Mucosa of descending colon (tissue), 3 donors: Measurements from ENCODE around the gene ABCA8. TPM values are rescaled to one million over a fixed set of nuclear protein-coding genes. Genes with fewer than 3 reads are reported as not detected.

ENCODE experiments used
- ATAC-seq: fragments of 200-7000 bp; cut with Tn5 transposase; one replicate; pipeline ENCODE4 v1.9.1; 2020; ENCODE audit warnings: mild to moderate bottlenecking, moderate library complexity
- DNase-seq, 3 donors: peaks; one replicate each; pipeline ENCODE4 v3.0.0-alpha.2; 2020
- H3K36me3 ChIP-seq: fragments of 200-600 bp; one replicate; pipeline ENCODE4 v1.8.0; 2021; ENCODE audit warnings: low read depth, mild to moderate bottlenecking
- H3K4me1 ChIP-seq: fragments of 200-600 bp; one replicate; pipeline ENCODE4 v1.8.0; 2021; ENCODE audit warnings: low read depth, mild to moderate bottlenecking
- H3K4me3 ChIP-seq: fragments of 200-600 bp; one replicate; pipeline ENCODE4 v1.8.0; 2021; ENCODE audit warnings: mild to moderate bottlenecking
- H3K9me3 ChIP-seq: fragments of 200-600 bp; one replicate; pipeline ENCODE4 v1.8.0; 2021; ENCODE audit warnings: mild to moderate bottlenecking
- CTCF ChIP-seq: fragments of 200-600 bp; IDR thresholded peaks from one replicate; pipeline ENCODE4 v1.8.0; 2022; ENCODE audit warnings: antibody characterized with exemption, mild to moderate bottlenecking
- intact Hi-C, 2 donors: fragments of 100-400 bp; cut with DNase I in 1 of 2; cut with micrococcal nuclease in 1 of 2; formaldehyde crosslinking; loops; one replicate each; pipeline versions ENCODE4 v1.11.0 to v1.11.1; 2022; cut with DNase I, micrococcal nuclease
- total RNA-seq, 3 donors: library from RNA; stranded (reverse); fragmentation: NEBNext Ultra II Directional in 2 of 3; extraction: Animal tissue kit (Norgen Biotek cat#: 25700) in 2 of 3; gene quantifications; one replicate each; pipeline versions ENCODE4 v1.2.1 to v1.2.4, GENCODE V29; 2021 to 2023
- donor health status: DM: no; HTN: no; CAD: no; lungs with moderate emphysema.
- donor health status: DM: no; HTN: no; CAD: no.
- donor health status: DM: no; HTN: yes; CAD: no.

ABCA8 gene
- total RNA-seq, 3 donors from 2014 or later, result 6.0 to 42.1 (median 13.1) TPM

- no peaks in the 10 kb centered on the region for H3K9me3 ChIP-seq
- TF ChIP-seq CTCF, result no peak
- intact Hi-C loops, result no loop called here
- no peak overlapping the region for H3K4me3 ChIP-seq
- H3K36me3 ChIP-seq, result no peaks in the 10 kb centered on the region
- ATAC-seq (no peak), DNase-seq (no peak)
- H3K4me1 ChIP-seq, result no peaks in the 10 kb centered on the region
These were observed 120.1 kb downstream of the ABCA8 start for GRCh38 chr17:68835071-68835470.

- ATAC-seq, result no peak
These were observed 120.8 kb downstream of the ABCA8 start for GRCh38 chr17:68834328-68834836.

GRCh38 chr17:68832109-68832802, 122.9 kb downstream of the ABCA8 start:
- intact Hi-C loops, result no loop called here
- ATAC-seq, result peak; percentile 21
- peak in 1 of 3 donors; percentile 30 for DNase-seq
- Histone ChIP-seq H3K4me3 (no peak overlapping the region), H3K4me1 (no peaks in the 10 kb centered on the region), H3K36me3 (no peaks in the 10 kb centered on the region), H3K9me3 (no peaks in the 10 kb centered on the region)
- no peak for TF ChIP-seq CTCF

More at GRCh38 chr17:68834328-68834836, 120.8 kb downstream of the ABCA8 start:
- TF ChIP-seq CTCF, result no peak
- no peak for DNase-seq
- Histone ChIP-seq H3K4me3 (no peak overlapping the region), H3K36me3 (no peaks in the 10 kb centered on the region), H3K4me1 (no peaks in the 10 kb centered on the region), H3K9me3 (no peaks in the 10 kb centered on the region)
- intact Hi-C loops, result no loop called here

- no peak overlapping the region for H3K4me3 ChIP-seq
- no peaks in the 10 kb centered on the region for H3K4me1 ChIP-seq
- no peaks in the 10 kb centered on the region for H3K36me3 ChIP-seq
- intact Hi-C loops, result no loop called here
- no peaks in the 10 kb centered on the region for H3K9me3 ChIP-seq
- no peak for TF ChIP-seq CTCF
- ATAC-seq, result no peak
- DNase-seq, result no peak
These were observed 124.0 kb downstream of the ABCA8 start for GRCh38 chr17:68831170-68831569.

DNA sequence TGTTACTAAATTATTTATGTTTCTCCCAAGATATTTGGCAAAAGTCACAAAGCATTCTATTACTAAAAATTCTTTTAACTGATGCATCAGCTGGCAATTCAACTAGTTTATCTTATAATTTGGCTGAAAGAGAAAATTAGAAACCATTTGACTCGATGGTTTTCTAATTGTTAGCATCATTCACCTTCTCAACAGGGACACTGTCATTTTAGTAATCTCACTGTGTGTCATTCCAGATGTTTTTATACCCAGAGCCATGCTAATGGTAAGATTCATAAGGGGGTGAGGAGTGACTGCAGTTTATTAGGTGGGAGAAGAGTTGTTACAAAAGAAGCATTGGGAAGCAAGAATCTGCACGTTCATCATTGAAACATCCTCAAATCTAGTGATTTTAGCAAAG, 124.9 kb downstream of the ABCA8 start:
- Histone ChIP-seq H3K36me3 (no peaks in the 10 kb centered on the region), H3K4me1 (no peaks in the 10 kb centered on the region), H3K9me3 (no peaks in the 10 kb centered on the region), H3K4me3 (no peak overlapping the region)
- DNase-seq (no peak), ATAC-seq (no peak)
- intact Hi-C loops, result no loop called here
- TF ChIP-seq CTCF, result no peak
